NCI-H2196 (cell line): ENCODE measurements around the gene TMBIM6.
"Not testable (repeated sequence)": the region's sequence is repeated elsewhere in the genome, so short reads cannot be mapped to it uniquely, and the experiment has no call there.

Experiments
- DNase-seq: peaks from one replicate; lab custom pipeline; 2025; ENCODE audit not compliant: unreplicated experiment; lab: John Stamatoyannopoulos, UW

TMBIM6 gene, protein sequence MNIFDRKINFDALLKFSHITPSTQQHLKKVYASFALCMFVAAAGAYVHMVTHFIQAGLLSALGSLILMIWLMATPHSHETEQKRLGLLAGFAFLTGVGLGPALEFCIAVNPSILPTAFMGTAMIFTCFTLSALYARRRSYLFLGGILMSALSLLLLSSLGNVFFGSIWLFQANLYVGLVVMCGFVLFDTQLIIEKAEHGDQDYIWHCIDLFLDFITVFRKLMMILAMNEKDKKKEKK

DNA sequence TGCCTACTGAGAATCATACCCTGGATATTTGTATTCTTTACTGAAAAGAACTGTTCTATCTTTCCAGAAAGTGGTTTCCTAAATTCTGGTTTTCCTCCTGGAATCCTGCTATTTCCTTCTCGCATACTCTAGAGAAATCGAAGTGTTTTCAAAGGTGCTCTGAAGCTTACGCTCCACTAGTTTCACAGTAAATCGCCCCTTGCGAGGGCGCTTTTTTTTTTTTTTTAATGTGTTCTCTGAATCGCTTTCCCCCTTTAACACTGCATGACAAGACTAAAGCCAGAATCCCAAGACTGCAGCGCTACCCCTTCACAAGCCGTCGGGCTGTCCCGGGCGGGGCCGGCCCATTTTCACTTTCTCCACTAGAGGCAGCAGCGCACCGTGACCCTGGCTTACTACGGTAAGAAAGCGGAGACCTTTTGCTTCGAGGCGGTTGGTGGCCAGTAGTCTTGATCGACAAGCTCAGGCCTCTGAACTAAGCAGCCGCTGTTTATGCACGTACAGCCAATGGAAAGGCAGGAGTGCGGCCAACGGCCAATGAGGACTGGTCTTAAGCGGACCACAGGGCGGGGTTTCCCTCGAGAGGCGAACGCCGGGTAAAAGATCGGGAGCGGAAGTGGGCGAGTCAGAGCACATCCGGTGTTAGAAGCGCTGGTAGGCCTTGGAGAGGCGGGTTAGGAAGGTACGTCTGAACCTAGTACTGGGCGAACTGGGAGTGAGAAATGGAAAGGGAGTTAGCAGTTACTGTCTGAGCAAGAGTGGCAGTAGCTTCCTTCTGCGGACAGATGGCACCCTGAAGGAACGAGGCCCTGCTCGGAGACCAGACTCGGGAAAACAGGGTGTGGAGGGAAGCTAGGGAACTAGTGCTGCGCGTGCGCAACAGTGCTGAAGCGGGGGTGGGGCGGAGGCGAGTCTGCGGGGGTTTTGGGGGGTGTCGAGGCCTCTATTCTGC lies at the start of gene TMBIM6:
TSS of gene TMBIM6 (plus strand) at position 628 of the 952 bp plus-strand sequence. CDS start 10,937 bp downstream, outside the sequence.
- DNase-seq: peak; percentile 99

GRCh38 chr12:49692851-49693250 lies 48.5 kb upstream of the TMBIM6 start:
- no peak for DNase-seq

DNA sequence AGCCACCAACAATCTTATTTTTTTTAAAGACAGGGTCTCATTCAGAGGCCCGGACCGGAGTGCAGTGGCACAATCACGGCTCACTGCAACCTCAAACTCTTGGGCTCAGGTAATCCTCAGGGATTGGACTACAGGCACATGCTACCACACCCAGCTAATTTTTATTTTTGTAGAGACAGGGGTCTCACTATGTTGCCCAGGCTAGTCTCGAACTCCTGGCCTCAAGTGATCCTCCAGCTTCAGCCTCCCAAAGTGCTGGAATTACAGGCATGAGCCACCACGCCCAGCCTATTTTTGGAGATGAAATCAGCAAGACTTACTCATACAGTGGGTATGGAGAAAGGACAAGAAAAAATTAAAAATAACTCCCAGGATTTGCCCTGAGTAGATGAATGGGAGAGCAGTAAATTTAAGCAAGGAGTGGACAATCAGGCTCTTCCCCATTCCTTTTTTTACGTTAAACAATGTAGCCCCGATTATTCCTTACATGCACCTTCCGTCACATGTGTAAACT lies 47.4 kb upstream of the TMBIM6 start:
- no peak for DNase-seq

DNA sequence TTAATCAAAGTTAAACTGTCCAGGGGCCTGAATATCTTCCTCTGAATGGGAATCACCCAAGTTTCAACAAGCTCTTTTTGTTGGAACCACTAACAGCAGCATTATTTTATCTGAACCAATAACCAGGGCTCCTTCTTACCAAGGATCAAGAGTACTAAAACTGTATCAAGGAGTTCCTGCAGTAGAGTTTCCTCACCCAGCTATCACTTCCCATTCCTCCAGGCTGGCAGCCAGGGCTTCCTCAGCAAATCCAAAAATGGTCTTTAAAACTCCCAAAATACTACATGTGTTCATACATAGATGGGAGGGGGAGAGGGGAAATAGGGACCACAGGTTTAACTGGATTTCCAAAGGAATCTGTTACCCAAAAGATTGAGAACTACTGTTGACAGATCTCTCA lies 44.6 kb upstream of the TMBIM6 start:
- DNase-seq: no peak

DNA sequence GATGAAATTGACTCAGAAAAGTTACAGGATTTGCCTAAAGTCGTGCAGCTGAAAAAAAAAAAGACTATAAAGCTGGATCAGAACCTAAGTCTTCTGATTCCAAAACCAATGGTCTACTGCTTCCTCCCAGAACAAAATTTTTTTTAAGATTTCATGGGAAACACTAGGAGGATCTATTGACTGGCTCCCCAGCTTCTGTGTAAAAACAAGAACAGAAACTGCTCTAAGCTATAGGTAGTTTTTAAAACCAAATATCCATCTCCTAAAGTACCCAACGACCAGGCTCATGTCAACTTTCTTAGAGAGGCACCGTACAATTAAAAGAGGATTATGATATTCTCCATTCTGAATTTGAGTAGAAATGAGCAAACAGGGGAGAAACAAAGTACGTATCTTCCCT lies 43.5 kb upstream of the TMBIM6 start:
- no peak for DNase-seq

DNA sequence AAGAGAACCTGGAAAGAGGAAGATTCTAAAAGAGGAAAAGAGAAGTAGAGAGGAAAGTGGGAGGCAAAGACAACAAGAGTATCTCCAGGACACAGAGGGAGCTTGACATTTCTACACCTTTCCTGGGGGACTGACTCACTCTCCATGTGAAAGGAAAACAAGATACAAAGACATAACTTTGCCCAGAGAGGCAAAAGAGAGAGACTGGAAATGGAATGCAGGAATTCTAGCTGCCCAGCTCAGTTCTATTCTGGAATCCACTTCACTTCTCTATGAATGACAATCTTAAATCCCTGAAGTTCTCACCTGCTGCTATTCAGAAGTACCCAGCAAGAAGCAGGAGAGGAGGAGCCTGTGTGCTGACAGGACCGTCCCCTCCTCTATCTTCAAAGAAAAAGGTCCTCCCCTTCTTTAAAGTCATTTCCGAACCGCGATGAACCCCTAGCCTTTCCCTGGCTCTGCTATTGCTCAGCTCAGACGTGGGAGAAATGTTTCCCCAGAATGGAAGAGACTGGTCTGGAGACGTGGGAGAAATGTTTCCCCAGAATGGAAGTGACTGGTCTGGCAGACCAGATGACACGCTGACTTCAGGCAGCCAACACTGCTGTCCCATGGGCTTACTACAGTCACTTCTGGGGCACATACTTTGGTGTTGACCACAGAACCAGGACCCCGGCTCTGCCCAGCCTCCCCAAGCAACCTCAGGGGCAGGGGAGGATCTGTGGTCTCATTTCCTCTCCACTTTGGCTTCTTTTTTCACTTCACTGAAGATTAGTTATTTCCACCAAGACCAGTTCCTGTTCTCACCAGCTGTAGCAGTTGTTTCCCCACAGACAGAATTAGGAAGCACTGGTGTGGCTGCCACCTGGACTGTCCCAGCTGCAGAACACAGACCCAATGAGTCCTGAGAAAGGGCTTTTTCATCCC lies 42.5 kb upstream of the TMBIM6 start:
- no peak for DNase-seq

- no peak for DNase-seq
These were observed 39.3 kb upstream of the TMBIM6 start for GRCh38 chr12:49702009-49702408.

- DNase-seq: no peak
These were observed 38.6 kb upstream of the TMBIM6 start for GRCh38 chr12:49702676-49703215.

GRCh38 chr12:49703647-49704137 lies 37.7 kb upstream of the TMBIM6 start:
- DNase-seq: no peak

- DNase-seq: no peak
These were observed 35.8 kb upstream of the TMBIM6 start for GRCh38 chr12:49705479-49706134.

GRCh38 chr12:49706351-49707127 lies 34.8 kb upstream of the TMBIM6 start:
- no peak for DNase-seq

DNA sequence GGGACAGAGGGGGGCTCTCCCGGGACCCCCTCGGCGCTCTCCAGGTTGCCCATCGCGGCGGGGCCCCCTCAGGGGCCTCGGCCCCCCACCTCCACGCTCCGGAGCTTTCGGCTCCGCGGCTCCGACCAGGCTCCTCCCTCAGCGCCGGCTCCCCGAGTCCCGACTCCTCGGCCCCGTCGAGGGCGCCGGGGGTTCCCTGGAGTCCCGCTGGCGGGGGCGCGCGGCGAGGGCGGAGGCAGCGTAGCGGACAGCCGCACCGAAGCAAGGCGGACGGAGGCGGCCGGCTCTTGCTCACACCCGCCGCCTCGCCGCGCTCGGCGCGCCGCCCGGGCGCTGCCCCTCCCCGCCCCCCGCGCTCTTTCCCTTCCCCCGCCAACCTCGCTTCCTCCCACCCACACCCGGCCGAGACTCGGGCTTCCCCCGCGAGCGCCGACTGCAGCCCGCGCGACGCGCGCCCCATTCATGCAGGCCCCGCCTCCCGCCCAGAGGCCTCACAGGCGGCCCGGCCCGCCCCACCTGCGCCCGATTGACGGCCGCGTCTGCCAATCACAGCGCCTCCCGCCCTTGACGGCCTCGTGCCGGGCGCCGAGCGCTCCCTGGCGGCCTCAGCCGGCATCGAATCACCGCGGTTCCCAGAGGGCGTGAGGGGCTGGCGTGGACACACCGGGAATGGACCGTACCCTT lies 34.1 kb upstream of the TMBIM6 start, which contains the start of gene FMNL3:
TSS of gene FMNL3 (minus strand) at position 278 of the 684 bp plus-strand sequence. CDS start at position 53, 225 bp downstream.
- DNase-seq: peak; percentile 98

GRCh38 chr12:49707812-49708147 lies 33.6 kb upstream of the TMBIM6 start:
- no peak for DNase-seq

DNA sequence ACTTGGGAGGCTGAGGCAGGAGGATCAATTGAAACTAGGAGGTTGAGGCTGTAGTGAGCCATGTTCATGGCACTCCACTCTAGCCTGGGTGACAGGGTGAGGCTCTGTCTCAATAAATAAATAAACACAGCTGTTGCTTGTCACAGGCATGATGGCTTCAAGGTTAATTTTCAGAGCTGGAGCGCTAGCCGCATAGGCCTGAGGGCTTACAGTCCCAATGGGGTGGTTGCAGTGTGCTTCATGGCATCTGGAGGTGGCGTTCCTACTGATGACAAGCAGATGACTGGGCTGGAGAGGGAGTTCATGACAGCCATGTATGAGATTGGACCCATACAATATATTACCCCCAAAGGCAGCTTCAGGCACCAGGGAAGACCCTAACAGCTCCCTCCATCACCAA lies 32.5 kb upstream of the TMBIM6 start:
- no peak for DNase-seq

- not testable (repeated sequence) for DNase-seq
These were observed 27.4 kb upstream of the TMBIM6 start for GRCh38 chr12:49713952-49714351.

GRCh38 chr12:49716553-49716952 lies 24.8 kb upstream of the TMBIM6 start:
- DNase-seq: no peak

DNA sequence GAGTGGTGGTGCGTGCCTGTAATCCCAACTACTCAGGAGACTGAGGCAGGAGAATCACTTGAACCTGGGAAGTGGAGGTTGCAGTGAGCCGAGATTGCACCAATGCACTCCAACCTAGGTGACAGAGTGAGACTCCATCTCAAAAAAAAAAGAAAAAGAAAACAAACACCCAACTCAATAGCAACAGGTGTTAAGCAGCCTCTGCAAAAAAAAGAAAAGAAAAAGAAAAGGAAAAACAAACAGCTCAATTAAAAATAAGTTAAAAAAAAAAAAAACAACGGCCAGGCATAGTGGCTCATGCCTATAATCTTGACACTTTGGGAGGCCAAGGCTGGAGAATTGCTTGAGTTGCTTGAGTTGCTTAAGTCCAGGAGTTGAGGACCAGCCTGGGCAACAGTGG lies 23.6 kb upstream of the TMBIM6 start:
- DNase-seq: not testable (repeated sequence)

DNA sequence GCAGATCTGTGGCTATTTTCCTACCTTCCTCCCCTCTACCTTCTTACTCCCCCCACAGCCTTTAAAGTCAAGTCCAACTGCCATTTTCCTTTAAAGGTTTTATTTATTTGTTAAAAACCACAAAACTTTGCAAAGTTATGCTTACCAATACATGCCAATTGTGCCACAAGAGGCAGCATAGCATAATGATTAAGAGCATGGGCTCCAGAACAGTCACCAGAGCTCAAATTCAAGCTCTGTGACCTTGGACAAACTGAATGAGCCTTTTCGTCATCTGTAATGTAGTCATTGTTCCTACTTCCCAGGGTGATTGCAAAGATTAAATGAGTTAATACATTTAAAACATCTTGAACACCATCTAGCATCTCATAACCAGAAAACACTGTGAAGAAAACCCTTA lies 21.1 kb upstream of the TMBIM6 start:
- no peak for DNase-seq

DNA sequence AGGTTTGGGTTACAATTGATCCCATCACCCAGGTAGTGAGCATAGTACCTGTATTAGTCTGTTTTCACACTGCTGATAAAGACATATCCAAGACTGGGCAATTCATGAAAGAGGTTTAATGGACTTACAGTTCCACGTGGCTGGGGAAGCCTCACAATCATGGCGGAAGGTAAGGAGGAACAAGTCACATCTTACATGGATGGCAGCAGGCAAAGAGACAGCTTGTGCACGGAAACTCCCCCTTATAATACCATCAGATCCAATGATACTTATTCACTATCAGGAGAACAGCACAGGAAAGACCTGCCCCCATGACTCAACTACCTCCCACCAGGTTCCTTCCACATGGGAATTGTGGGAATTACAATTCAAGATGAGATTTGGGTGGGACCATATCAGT lies 20.0 kb upstream of the TMBIM6 start:
- not testable (repeated sequence) for DNase-seq
